K562 (cell line): ENCODE data around the gene SEC61A1. TPM values are rescaled to one million over a fixed set of nuclear protein-coding genes. Genes with fewer than 3 reads are reported as not detected.
A peak's percentile ranks its signal among the peaks of the same experiment; 100 is the strongest.

Experiments
- ATAC-seq: fragments of 200-7000 bp; cut with Tn5 transposase; 3 replicates; pipeline ENCODE4 v1.9.1; 2020; ENCODE audit warnings: moderate library complexity
- BruUV-seq: library from RNA; stranded (reverse); fragments of 400-500 nt; replicated peaks from 2 replicates; lab custom pipeline; 2021; lab: Mats Ljungman, UMichigan
- CTCF ChIA-PET: fragments of 300-600 bp; formaldehyde crosslinking; extraction: SDS; loops from one replicate; lab custom pipeline; 2021; ENCODE audit warnings: low intra/inter-chr PET ratio; lab: Yijun Ruan, JAX
- POLR2A ChIA-PET: fragments of 300-600, 350-650 bp; sonication (Branson Sonifier 250); formaldehyde crosslinking; extraction: SDS; loops from one replicate; lab custom pipeline; 2021; ENCODE audit warnings: antibody characterized with exemption, inconsistent platforms; lab: Yijun Ruan, JAX
- DNase-seq, 4 experiments: peaks; one replicate each; pipeline versions ENCODE4 v3.0.0 to v3.0.0-alpha.2; 2011 to 2018; ENCODE audit warnings: low spot score in 3 of 4, mixed read lengths in 3 of 4; ENCODE audit errors: extremely low read depth in 1 of 4
- FAIRE-seq: peaks from 2 replicates; lab custom pipeline; 2011; peaks lifted over from hg19 to GRCh38; lab: Jason Lieb, UNC
- H2AFZ ChIP-seq: 2 replicates; pipeline ENCODE4 v1.6.0; 2011; ENCODE audit warnings: low read depth, low read length, control low read depth, inconsistent platforms
- H3K27ac ChIP-seq: fragments of 200-600 bp; 3 replicates; pipeline ENCODE4 v1.8.0; 2011; ENCODE audit warnings: low read depth, mild to moderate bottlenecking, control low read depth, inconsistent platforms, low read length, moderate library complexity, mixed read lengths; ENCODE audit errors: extremely low read depth
- H3K27me3 ChIP-seq, 2 experiments: fragments of 300-600 bp in 1 of 2; 2 replicates in 1 of 2; 3 replicates in 1 of 2; pipeline versions ENCODE4 v1.6.0 to v1.8.0; 2011; ENCODE audit warnings: inconsistent platforms in 2 of 2, low read length in 2 of 2, mild to moderate bottlenecking in 1 of 2, mixed read lengths in 1 of 2, moderate library complexity in 1 of 2; ENCODE audit not compliant: control insufficient read depth in 2 of 2, insufficient read depth in 2 of 2
- H3K36me3 ChIP-seq: fragments of 300-600 bp; 3 replicates; pipeline ENCODE4 v1.8.0; 2011; ENCODE audit warnings: mild to moderate bottlenecking, low read length, inconsistent platforms; ENCODE audit not compliant: control insufficient read depth, insufficient read depth
- H3K4me1 ChIP-seq, 2 experiments: fragments of 200-600 bp in 1 of 2; replicated peaks in 1 of 2; 2 replicates in 1 of 2; 3 replicates in 1 of 2; pipeline versions ENCODE4 v1.5.1 to v1.8.0; 2011; ENCODE audit warnings: inconsistent platforms in 2 of 2, low read length in 2 of 2, mild to moderate bottlenecking in 1 of 2, mixed read lengths in 1 of 2, moderate library complexity in 1 of 2; ENCODE audit not compliant: control insufficient read depth in 2 of 2, insufficient read depth in 2 of 2
- H3K4me2 ChIP-seq: 2 replicates; pipeline ENCODE4 v1.6.1; 2011; ENCODE audit warnings: low read length, control low read depth, inconsistent platforms, mixed read lengths; ENCODE audit not compliant: insufficient read depth
- H3K4me3 ChIP-seq: fragments of 200-600 bp; sonication (generic), shearing (Covaris generic); 2 replicates; pipeline ENCODE4 v1.5.1; 2016; ENCODE audit warnings: control low read depth, inconsistent platforms
- H3K79me2 ChIP-seq: fragments of 200-600 bp; 3 replicates; pipeline ENCODE4 v1.8.0; 2011; ENCODE audit warnings: low read length, inconsistent platforms; ENCODE audit not compliant: control insufficient read depth, insufficient read depth
- H3K9ac ChIP-seq, 2 experiments: 2 replicates each; pipeline versions ENCODE4 v1.6.0 to v1.6.1; 2011; ENCODE audit warnings: low read depth in 2 of 2, low read length in 2 of 2, control low read depth in 1 of 2, inconsistent platforms in 1 of 2, mild to moderate bottlenecking in 1 of 2, mixed read lengths in 1 of 2; ENCODE audit not compliant: insufficient read depth in 1 of 2
- H3K9me1 ChIP-seq: one replicate; pipeline ENCODE4 v1.6.0; 2011; ENCODE audit warnings: inconsistent platforms, mild to moderate bottlenecking, low read length, moderate library complexity; ENCODE audit not compliant: control insufficient read depth, insufficient read depth
- H3K9me3 ChIP-seq: replicated peaks from 2 replicates; pipeline ENCODE4 v1.5.1; 2011; ENCODE audit warnings: low read depth, low read length, inconsistent platforms; ENCODE audit not compliant: control insufficient read depth, insufficient read depth
- H4K20me1 ChIP-seq: replicated peaks from 2 replicates; pipeline ENCODE4 v1.6.1; 2011; ENCODE audit warnings: low read length, inconsistent platforms, mixed read lengths; ENCODE audit not compliant: control insufficient read depth, insufficient read depth
- BCOR ChIP-seq: fragments of 450-650 bp; IDR thresholded peaks from 2 replicates; pipeline ENCODE4 v1.6.1; 2016
- FOXK2 ChIP-seq, 2 experiments: fragments of 450-650 bp; IDR thresholded peaks in 1 of 2; conservative IDR thresholded peaks in 1 of 2; 2 replicates each; pipeline ENCODE4 v1.6.1; 2016; ENCODE audit warnings: low read depth in 2 of 2, mild to moderate bottlenecking in 1 of 2
- POLR2B ChIP-seq: fragments of 450-650 bp; IDR thresholded peaks from 2 replicates; pipeline ENCODE4 v1.6.1; 2018; ENCODE audit warnings: low read depth; ENCODE audit not compliant: partially characterized antibody
- POLR2G ChIP-seq: fragments of 200-400 bp; formaldehyde crosslinking; IDR thresholded peaks from 2 replicates; pipeline ENCODE4 v1.6.1; 2017; ENCODE audit warnings: low read depth, mild to moderate bottlenecking, antibody characterized with exemption, low read length, moderate library complexity
- RBFOX2 ChIP-seq: fragments of 200-400 bp; formaldehyde crosslinking; IDR thresholded peaks from 2 replicates; pipeline ENCODE4 v1.6.1; 2017; ENCODE audit warnings: low read depth, mild to moderate bottlenecking, low read length, moderate library complexity
- SAP30 ChIP-seq: fragments of 200-600 bp; sonication (generic); IDR thresholded peaks from 2 replicates; pipeline ENCODE4 v1.6.1; 2012; ENCODE audit warnings: borderline replicate concordance, low read depth, mild to moderate bottlenecking, moderate library complexity, low read length, control low read depth, inconsistent platforms; ENCODE audit not compliant: insufficient read depth, poor library complexity, severe bottlenecking
- ZFX ChIP-seq: sonication (generic); formaldehyde crosslinking; IDR thresholded peaks from 2 replicates; pipeline ENCODE4 v1.8.0; 2022; ENCODE audit warnings: mild to moderate bottlenecking, missing genetic modification reagents, moderate library complexity
- WGBS: fragments of 100-300 bp; shearing (Covaris generic); methylation state at CpG from one replicate; pipeline ENCODE4 v1.1.6; 2016; ENCODE audit warnings: low coverage, mixed read lengths; ENCODE audit not compliant: insufficient coverage; ENCODE audit errors: missing lambda C conversion rate; 5-methylcytosine and 5-hydroxymethylcytosine counted together
- in situ Hi-C: fragments of 300-500 bp; cut with MboI; formaldehyde crosslinking; loops from 4 replicates; pipeline ENCODE4 v1.15.0; 2018; ENCODE audit warnings: inconsistent platforms, mixed read lengths
- intact Hi-C: fragments of 100-400 bp; cut with micrococcal nuclease; formaldehyde crosslinking; loops from 2 replicates; pipeline ENCODE4 v1.14.2; 2022
- polyA plus RNA-seq, 8 experiments: library from polyadenylated mRNA; depleted of rRNA in 4 of 8; stranded (reverse) in 5 of 8; unstranded in 3 of 8; fragments of >200 nt; fragmentation: Nextera tagmentation in 2 of 8; fragmentation: Illumina TruSeq in 1 of 8; extraction: Ambion mirVana in 2 of 8; extraction: Trizol in 1 of 8; gene quantifications; 2 replicates each; pipeline versions ENCODE4 v1.2.1 to v1.2.3, GENCODE V29; 2011 to 2014; ENCODE audit warnings: inconsistent platforms in 1 of 8, missing spikeins in 1 of 8
- total RNA-seq, 7 experiments: library from RNA; depleted of rRNA in 6 of 7; stranded (reverse); fragments of >200 nt in 6 of 7; fragmentation: Illumina TruSeq in 2 of 7; extraction: Trizol in 2 of 7; gene quantifications; 2 replicates each; pipeline versions ENCODE4 v1.2.1 to v1.2.3, GENCODE V29; 2011 to 2021; ENCODE audit warnings: low replicate concordance in 1 of 7

SEC61A1 gene
- total and polyA plus RNA-seq, 9 of the 15 experiments (the other 6 are each of a cell fraction or from before 2014, with no cell fraction given), result 1.9 to 140 (median 79.1) TPM

DNA sequence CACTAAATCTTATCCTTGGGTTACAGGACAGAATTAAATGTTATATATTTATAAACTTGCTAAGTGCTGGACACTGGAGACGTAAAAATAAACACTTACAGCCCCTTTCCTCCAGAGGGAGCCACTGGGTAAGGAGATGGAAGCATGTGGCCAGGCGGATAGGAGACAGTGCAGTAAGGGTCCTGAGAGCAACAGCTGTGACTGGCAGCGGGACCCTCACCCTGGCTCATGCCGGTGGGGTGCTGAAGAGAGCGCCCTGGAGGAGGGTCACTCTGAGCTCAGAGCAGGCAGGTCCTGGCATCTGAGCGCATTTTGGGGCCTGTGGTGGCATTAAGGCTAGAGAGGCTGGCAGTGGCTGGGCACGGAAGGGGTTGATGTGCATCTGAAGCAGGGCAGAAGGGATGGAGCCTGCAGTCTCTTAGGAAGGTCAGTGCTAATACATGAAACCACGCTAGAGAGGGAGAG, 16.0 kb downstream of the SEC61A1 start (continued):
- TF ChIP-seq SAP30 (no peak), BCOR (no peak), POLR2B (peak; percentile 17)

DNA sequence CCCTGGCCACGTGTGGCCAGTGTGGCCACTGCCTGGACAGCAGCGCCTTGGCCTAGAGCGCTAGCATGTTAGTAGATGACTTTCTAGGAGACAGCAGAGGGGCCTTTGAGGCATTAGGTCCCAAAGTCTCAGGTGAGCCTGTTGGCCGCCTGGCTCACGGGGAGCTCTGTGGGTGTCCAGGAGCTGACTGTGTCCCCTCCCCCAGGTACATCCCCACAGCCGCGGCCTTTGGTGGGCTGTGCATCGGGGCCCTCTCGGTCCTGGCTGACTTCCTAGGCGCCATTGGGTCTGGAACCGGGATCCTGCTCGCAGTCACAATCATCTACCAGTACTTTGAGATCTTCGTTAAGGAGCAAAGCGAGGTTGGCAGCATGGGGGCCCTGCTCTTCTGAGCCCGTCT, 17.0 kb downstream of the SEC61A1 start:
- Histone ChIP-seq H3K36me3 (peaks cover 98% of the 10 kb centered on the region), H3K9ac (0 out of 4 replicates have a peak overlapping the region, but pooled peaks of 1 of the 2 experiments have one; percentile 39), H3K79me2 (no peaks in the 10 kb centered on the region), H3K4me3 (no peak overlapping the region), H2AFZ (no peak overlapping the region), H3K27ac (no peak overlapping the region), H3K9me3 (no peaks in the 10 kb centered on the region), H3K4me2 (no peak overlapping the region), H3K9me1 (no peaks in the 10 kb centered on the region), H3K27me3 (no peaks in the 10 kb centered on the region), H4K20me1 (peaks cover 17% of the 10 kb centered on the region; the same call in 1 of the 2 replicates), H3K4me1 (peaks cover 0 to 12% of the 10 kb centered on the region in 2 experiments; a peak in 1 of 5 replicates)
- no TSS peak for BruUV-seq
- in situ Hi-C loops (no loop called here), intact Hi-C loops (no loop called here)
- no peak for DNase-seq
- TF ChIP-seq ZFX (CRISPR knock-in tag) (no peak), FOXK2 (conservative IDR thresholded peaks at IDR 0.05 in 1 of 2, IDR thresholded peaks at IDR 0.05 in 1 of 2; ENCODE audit: low read depth in 2 of 2) (no peak), RBFOX2 (peak; percentile 52), POLR2G (peak; percentile 66)
- ChIA-PET CTCF (no interaction called here), POLR2A (interaction anchor here (0.7 to 1.2 kb wide), 2 partner anchors 16 to 64 kb away, joined by 3 to 5 read pairs; no protein-coding TSS in a partner anchor)
- WGBS, result 94% methylated on average over 8 of the region's 15 CpGs
- no peak for ATAC-seq
- FAIRE-seq, result no peak
